Nucleus accumbens (tissue), 56 donors: ENCODE measurements around the gene SHISAL2A.
A peak's percentile ranks its signal among the peaks of the same experiment; 100 is the strongest.
"Not testable (repeated sequence)": the region's sequence is repeated elsewhere in the genome, so short reads cannot be mapped to it uniquely, and the experiment has no call there.

Source experiments
- DNase-seq, 56 donors: peaks; one replicate each; lab custom pipeline; 2025; lab: John Stamatoyannopoulos, UW

The SHISAL2A gene

GRCh38 chr1:52680353-52680752, 47.4 kb downstream of the SHISAL2A start:
- DNase-seq = no peak

- no peak for DNase-seq
These were observed 48.2 kb downstream of the SHISAL2A start for GRCh38 chr1:52681136-52681535.

GRCh38 chr1:52683367-52683940, 50.5 kb downstream of the SHISAL2A start:
- no peak for DNase-seq

- no peak for DNase-seq
These were observed 51.6 kb downstream of the SHISAL2A start for GRCh38 chr1:52684545-52684944.

GRCh38 chr1:52686261-52686751, 53.3 kb downstream of the SHISAL2A start:
- DNase-seq = peak in 38 of 56 donors; percentile 6 to 78 (median 28)

- peak in 2 of 56 donors; percentile 1 to 9 for DNase-seq
These were observed 53.9 kb downstream of the SHISAL2A start for GRCh38 chr1:52686830-52687229.

- no peak for DNase-seq
These were observed 58.9 kb downstream of the SHISAL2A start for GRCh38 chr1:52691821-52692220.

- no peak for DNase-seq
These were observed 59.7 kb downstream of the SHISAL2A start for GRCh38 chr1:52692697-52693096.

- DNase-seq = not testable (repeated sequence)
These were observed 60.4 kb downstream of the SHISAL2A start for GRCh38 chr1:52693351-52693750.

GRCh38 chr1:52693843-52694242, 60.9 kb downstream of the SHISAL2A start:
- no peak for DNase-seq

- no peak for DNase-seq
These were observed 62.7 kb downstream of the SHISAL2A start for GRCh38 chr1:52695627-52696026.

- peak in 55 of 56 donors; percentile 52 to 92 (median 81) for DNase-seq
These were observed 65.1 kb downstream of the SHISAL2A start, which contains the start of gene COA7 for GRCh38 chr1:52697795-52698674. TSS of gene COA7 (minus strand) at chr1:52698347. CDS start at chr1:52698326, 21 bp downstream.

GRCh38 chr1:52702886-52703787, 70.2 kb downstream of the SHISAL2A start:
- DNase-seq = peak; percentile 34 to 97 (median 89)

GRCh38 chr1:52706136-52706670, 73.2 kb downstream of the SHISAL2A start:
- no peak for DNase-seq
